ENCODE data around the gene TAPBP.

DNA sequence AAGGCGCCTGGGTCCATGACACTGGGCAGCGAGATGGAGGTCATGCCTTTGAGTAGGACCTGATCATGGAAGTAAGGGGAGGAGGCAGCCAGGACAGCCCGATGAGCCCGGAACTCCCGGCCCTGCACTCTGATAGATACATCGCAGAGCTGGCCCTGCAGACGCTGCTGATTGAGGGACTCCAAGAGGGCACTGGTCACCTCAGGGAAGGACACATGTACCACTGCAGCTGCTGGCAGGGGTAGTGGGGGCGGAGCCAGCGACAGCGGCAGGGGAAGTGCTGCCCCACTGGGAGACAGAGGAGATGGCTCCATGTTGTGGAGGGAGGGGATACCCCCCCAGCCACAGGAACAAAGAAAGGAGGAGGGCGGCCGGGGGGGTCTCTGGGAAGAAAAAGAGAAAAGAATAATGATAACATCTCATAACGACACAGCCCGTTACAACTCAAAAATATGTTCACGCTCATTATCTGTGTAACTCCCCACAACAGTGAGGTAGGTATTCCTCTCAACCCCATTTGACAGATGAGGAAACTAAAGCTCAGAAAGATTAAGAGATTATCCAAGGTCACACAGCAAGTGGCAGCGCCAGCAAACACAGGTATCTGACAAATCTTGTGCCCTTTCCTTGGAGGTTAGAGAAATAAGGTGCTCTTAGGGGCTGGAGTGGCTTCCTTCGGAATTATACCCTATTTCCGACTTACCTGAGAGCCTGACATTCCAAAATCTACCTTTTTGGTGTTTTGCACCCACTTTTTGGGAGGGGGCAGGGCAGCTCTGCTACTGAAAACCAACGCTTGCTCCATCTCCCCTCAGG lies 2.9 kb upstream of the TAPBP start:
- TF ChIP-seq, protein P1, sequence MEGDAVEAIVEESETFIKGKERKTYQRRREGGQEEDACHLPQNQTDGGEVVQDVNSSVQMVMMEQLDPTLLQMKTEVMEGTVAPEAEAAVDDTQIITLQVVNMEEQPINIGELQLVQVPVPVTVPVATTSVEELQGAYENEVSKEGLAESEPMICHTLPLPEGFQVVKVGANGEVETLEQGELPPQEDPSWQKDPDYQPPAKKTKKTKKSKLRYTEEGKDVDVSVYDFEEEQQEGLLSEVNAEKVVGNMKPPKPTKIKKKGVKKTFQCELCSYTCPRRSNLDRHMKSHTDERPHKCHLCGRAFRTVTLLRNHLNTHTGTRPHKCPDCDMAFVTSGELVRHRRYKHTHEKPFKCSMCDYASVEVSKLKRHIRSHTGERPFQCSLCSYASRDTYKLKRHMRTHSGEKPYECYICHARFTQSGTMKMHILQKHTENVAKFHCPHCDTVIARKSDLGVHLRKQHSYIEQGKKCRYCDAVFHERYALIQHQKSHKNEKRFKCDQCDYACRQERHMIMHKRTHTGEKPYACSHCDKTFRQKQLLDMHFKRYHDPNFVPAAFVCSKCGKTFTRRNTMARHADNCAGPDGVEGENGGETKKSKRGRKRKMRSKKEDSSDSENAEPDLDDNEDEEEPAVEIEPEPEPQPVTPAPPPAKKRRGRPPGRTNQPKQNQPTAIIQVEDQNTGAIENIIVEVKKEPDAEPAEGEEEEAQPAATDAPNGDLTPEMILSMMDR (IDR thresholded peaks at IDR 0.05) = no peak
- no peak for TF ChIP-seq POLR2A (IDR thresholded peaks at IDR 0.05)

All from breast epithelium (tissue), 3 donors.